WTC11 (cell line): Measurements from ENCODE around the gene MDH1. TPM values are rescaled to one million over a fixed set of nuclear protein-coding genes. Genes with fewer than 3 reads are reported as not detected.

Source experiments
- ATAC-seq: fragments of 200-7000 bp; cut with Tn5 transposase; 2 replicates; pipeline ENCODE4 v1.10.0; 2021; ENCODE audit warnings: mild to moderate bottlenecking, moderate library complexity
- CTCF ChIA-PET: fragments of 300-600 bp; sonication (Branson Sonifier 250); formaldehyde crosslinking; loops from one replicate; lab custom pipeline; 2021; ENCODE audit warnings: antibody characterized with exemption; lab: Charles Lee
- POLR2A ChIA-PET: fragments of 350-600 bp; sonication (Branson Sonifier 250); formaldehyde crosslinking; loops from one replicate; lab custom pipeline; 2021; ENCODE audit warnings: antibody characterized with exemption; lab: Charles Lee
- DNase-seq: peaks from one replicate; pipeline ENCODE4 v3.0.0; 2021; ENCODE audit warnings: low spot score
- H3K27ac Mint-ChIP-seq: 2 replicates; pipeline ENCODE4 v1.8.0; 2021; ENCODE audit warnings: mixed read lengths
- H3K27me3 Mint-ChIP-seq: 2 replicates; pipeline ENCODE4 v1.8.0; 2021; ENCODE audit warnings: low read depth, mild to moderate bottlenecking, moderate library complexity, mixed read lengths
- H3K36me3 Mint-ChIP-seq: 2 replicates; pipeline ENCODE4 v1.8.0; 2021; ENCODE audit warnings: mixed read lengths
- H3K4me1 Mint-ChIP-seq: 2 replicates; pipeline ENCODE4 v1.8.0; 2022; ENCODE audit warnings: mixed read lengths
- H3K4me3 Mint-ChIP-seq: 2 replicates; pipeline ENCODE4 v1.8.0; 2021; ENCODE audit warnings: mild to moderate bottlenecking, moderate library complexity, mixed read lengths
- H3K9me3 Mint-ChIP-seq: 2 replicates; pipeline ENCODE4 v1.8.0; 2021; ENCODE audit warnings: mixed read lengths
- ETV6 ChIP-seq: sonication (generic); formaldehyde crosslinking; IDR thresholded peaks from 2 replicates; pipeline ENCODE4 v1.8.1; 2022; ENCODE audit warnings: mild to moderate bottlenecking, missing genetic modification reagents
- FOXK1 ChIP-seq: sonication (generic); formaldehyde crosslinking; IDR thresholded peaks from 2 replicates; pipeline ENCODE4 v1.8.0; 2022; ENCODE audit warnings: mild to moderate bottlenecking, moderate library complexity, missing genetic modification reagents
- FOXP1 ChIP-seq: sonication (generic); formaldehyde crosslinking; IDR thresholded peaks from 2 replicates; pipeline ENCODE4 v1.8.0; 2022; ENCODE audit warnings: missing genetic modification reagents, mild to moderate bottlenecking, moderate library complexity, borderline replicate concordance
- GABPB1 ChIP-seq: sonication (generic); formaldehyde crosslinking; IDR thresholded peaks from 2 replicates; pipeline ENCODE4 v1.8.1; 2023; ENCODE audit warnings: mild to moderate bottlenecking, missing genetic modification reagents
- JAZF1 ChIP-seq: fragments of 250-450 bp; sonication (Bioruptor Pico); IDR thresholded peaks from 2 replicates; pipeline ENCODE4 v1.9.0; 2021; ENCODE audit warnings: moderate library complexity, mild to moderate bottlenecking, inconsistent platforms
- JUN ChIP-seq: sonication (generic); formaldehyde crosslinking; IDR thresholded peaks from 2 replicates; pipeline ENCODE4 v1.8.0; 2023; ENCODE audit warnings: mild to moderate bottlenecking, missing genetic modification reagents
- MYBL2 ChIP-seq: sonication (generic); formaldehyde crosslinking; IDR thresholded peaks from 2 replicates; pipeline ENCODE4 v1.8.1; 2023; ENCODE audit warnings: mild to moderate bottlenecking, moderate library complexity, missing genetic modification reagents
- NFYB ChIP-seq: sonication (generic); formaldehyde crosslinking; conservative IDR thresholded peaks from 2 replicates; pipeline ENCODE4 v1.8.0; 2022; ENCODE audit warnings: low read depth, missing genetic modification reagents
- NR1H2 ChIP-seq: sonication (generic); formaldehyde crosslinking; IDR thresholded peaks from 2 replicates; pipeline ENCODE4 v1.9.0; 2021; ENCODE audit warnings: mild to moderate bottlenecking, moderate library complexity, missing genetic modification reagents
- OVOL2 ChIP-seq: fragments of 250-450 bp; sonication (Bioruptor Pico); IDR thresholded peaks from 2 replicates; pipeline ENCODE4 v1.9.0; 2021; ENCODE audit warnings: mild to moderate bottlenecking, borderline replicate concordance
- RORB ChIP-seq: fragments of 250-450 bp; sonication (Bioruptor Pico); IDR thresholded peaks from 2 replicates; pipeline ENCODE4 v1.9.0; 2021; ENCODE audit warnings: mild to moderate bottlenecking
- SMAD4 ChIP-seq: sonication (generic); formaldehyde crosslinking; IDR thresholded peaks from 2 replicates; pipeline ENCODE4 v1.8.0; 2022; ENCODE audit warnings: mild to moderate bottlenecking, missing genetic modification reagents
- SOX15 ChIP-seq: fragments of 250-450 bp; sonication (Bioruptor Pico); IDR thresholded peaks from 2 replicates; pipeline ENCODE4 v1.9.0; 2021; ENCODE audit warnings: mild to moderate bottlenecking
- TEAD1 ChIP-seq: sonication (generic); formaldehyde crosslinking; IDR thresholded peaks from 2 replicates; pipeline ENCODE4 v1.8.0; 2022; ENCODE audit warnings: mild to moderate bottlenecking, missing genetic modification reagents
- TEAD4 ChIP-seq: sonication (generic); formaldehyde crosslinking; IDR thresholded peaks from 2 replicates; pipeline ENCODE4 v1.8.0; 2022; ENCODE audit warnings: mild to moderate bottlenecking, missing genetic modification reagents
- ZNF121 ChIP-seq: sonication (generic); formaldehyde crosslinking; IDR thresholded peaks from 2 replicates; pipeline ENCODE4 v1.8.0; 2023; ENCODE audit warnings: missing genetic modification reagents
- ZNF263 ChIP-seq: sonication (generic); formaldehyde crosslinking; IDR thresholded peaks from 2 replicates; pipeline ENCODE4 v1.8.1; 2022; ENCODE audit warnings: low read depth, mild to moderate bottlenecking, moderate library complexity, missing genetic modification reagents
- ZNF317 ChIP-seq: sonication (generic); formaldehyde crosslinking; IDR thresholded peaks from 2 replicates; pipeline ENCODE4 v1.8.1; 2023; ENCODE audit warnings: low read depth, mild to moderate bottlenecking, moderate library complexity, missing genetic modification reagents, borderline replicate concordance
- ZNF671 ChIP-seq: fragments of 250-450 bp; sonication (Bioruptor Pico); IDR thresholded peaks from 2 replicates; pipeline ENCODE4 v1.8.0; 2021; ENCODE audit warnings: mild to moderate bottlenecking
- total RNA-seq: library from RNA; stranded (reverse); gene quantifications from 3 replicates; pipeline ENCODE4 v1.2.3, GENCODE V29; 2021
- TF ChIP-seq, protein P1 (sequence below): sonication (generic); formaldehyde crosslinking; IDR thresholded peaks from 2 replicates; pipeline ENCODE4 v1.8.0; 2023; ENCODE audit warnings: missing genetic modification reagents, mild to moderate bottlenecking, borderline replicate concordance
- TF ChIP-seq, protein P2 (sequence below): fragments of 250-450 bp; sonication (Bioruptor Pico); IDR thresholded peaks from 2 replicates; pipeline ENCODE4 v1.9.0; 2021; ENCODE audit warnings: moderate library complexity, mild to moderate bottlenecking, inconsistent platforms, borderline replicate concordance
- TF ChIP-seq, protein P3 (sequence below): sonication (generic); formaldehyde crosslinking; IDR thresholded peaks from 2 replicates; pipeline ENCODE4 v1.8.1; 2023; ENCODE audit warnings: mild to moderate bottlenecking, missing genetic modification reagents
- TF ChIP-seq, protein P4 (sequence below): fragments of 250-450 bp; sonication (Bioruptor Pico); IDR thresholded peaks from 2 replicates; pipeline ENCODE4 v1.9.0; 2021; ENCODE audit warnings: mild to moderate bottlenecking, borderline replicate concordance
- TF ChIP-seq, protein P5 (sequence below): sonication (generic); formaldehyde crosslinking; IDR thresholded peaks from 2 replicates; pipeline ENCODE4 v1.8.0; 2022; ENCODE audit warnings: mild to moderate bottlenecking, missing genetic modification reagents

MDH1 gene
- total RNA-seq, 1 experiment from 2014 or later: 259 TPM

DNA sequence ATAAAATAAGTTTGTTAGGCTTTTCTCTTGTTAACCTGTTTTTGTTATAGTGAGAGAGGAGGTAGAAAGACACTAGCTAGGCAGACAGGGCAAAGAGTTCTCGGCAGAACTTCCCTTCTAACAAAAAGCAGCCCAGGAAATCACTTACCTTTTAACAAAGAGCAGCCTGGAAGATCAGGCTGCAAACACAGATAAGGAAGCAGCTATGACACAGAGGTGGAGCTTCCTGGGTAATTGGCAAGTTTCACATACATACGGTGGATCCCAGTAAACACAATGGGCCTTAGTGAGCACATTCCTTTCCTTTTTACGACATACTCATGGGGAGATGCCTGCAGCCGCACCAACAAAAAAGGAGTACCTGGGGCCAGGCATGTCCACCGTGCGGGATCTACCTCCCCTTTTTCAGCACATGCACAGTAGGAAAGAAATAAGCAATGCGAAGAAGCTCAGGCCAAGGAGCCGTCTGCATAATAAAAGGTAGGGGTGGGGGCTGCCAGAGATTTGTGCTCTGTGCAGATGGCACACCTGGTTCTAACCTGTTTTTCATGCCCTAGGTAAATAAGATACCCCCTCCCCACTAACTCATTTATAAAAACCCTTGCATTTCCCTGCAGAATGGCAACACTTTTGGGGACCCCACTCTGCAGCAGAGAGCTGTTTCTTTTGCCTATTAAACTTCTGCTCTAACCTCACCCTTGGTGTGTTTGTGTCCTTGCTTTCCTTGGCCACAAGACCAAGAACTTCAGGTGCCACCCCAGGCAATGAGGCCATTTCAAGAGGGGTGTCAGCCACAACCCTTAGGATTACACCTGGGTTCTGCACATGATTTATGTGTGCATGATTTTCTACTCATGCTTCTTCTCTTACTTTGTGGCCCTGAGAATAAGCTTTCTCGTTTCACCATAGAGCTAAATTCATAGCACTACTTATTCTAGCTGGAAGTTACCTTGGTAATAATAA, 26.5 kb downstream of the MDH1 start:
- ATAC-seq (peak; percentile 71), DNase-seq (peak; percentile 59)
- Mint-ChIP-seq H3K27ac (peak overlapping the region; percentile 99), H3K4me1 (peaks cover 79% of the 10 kb centered on the region), H3K4me3 (peak overlapping the region; percentile 49), H3K9me3 (peaks cover 22% of the 10 kb centered on the region), H3K27me3 (peaks cover 2% of the 10 kb centered on the region; the same call in 1 of the 2 replicates), H3K36me3 (peaks cover 27% of the 10 kb centered on the region)
- POLR2A ChIA-PET: interaction anchor here (0.5 to 1.8 kb wide), 5 partner anchors 26 to 446 kb away, joined by 3 to 9 read pairs (median 3); partner anchors contain the start of genes MDH1, UGP2 and WDPCP
- no peak for TF ChIP-seq OVOL2
- 0 out of 2 replicates have a peak, but pooled peaks have one; percentile 1 for TF ChIP-seq NFYB (CRISPR knock-in tag)
- TF ChIP-seq SOX15 (CRISPR knock-in tag): no peak
- TF ChIP-seq JUN (CRISPR knock-in tag): no peak
- no peak for TF ChIP-seq ZNF121 (CRISPR knock-in tag)
- TF ChIP-seq TEAD1 (CRISPR knock-in tag): peak; percentile 80; the same call in 1 of the 2 replicates
- TF ChIP-seq ZNF317 (CRISPR knock-in tag): no peak
- peak; percentile 73; the same call in 1 of the 2 replicates for TF ChIP-seq ETV6
- TF ChIP-seq FOXP1 (CRISPR knock-in tag): no peak
- no peak for TF ChIP-seq SMAD4
- TF ChIP-seq, protein P1, sequence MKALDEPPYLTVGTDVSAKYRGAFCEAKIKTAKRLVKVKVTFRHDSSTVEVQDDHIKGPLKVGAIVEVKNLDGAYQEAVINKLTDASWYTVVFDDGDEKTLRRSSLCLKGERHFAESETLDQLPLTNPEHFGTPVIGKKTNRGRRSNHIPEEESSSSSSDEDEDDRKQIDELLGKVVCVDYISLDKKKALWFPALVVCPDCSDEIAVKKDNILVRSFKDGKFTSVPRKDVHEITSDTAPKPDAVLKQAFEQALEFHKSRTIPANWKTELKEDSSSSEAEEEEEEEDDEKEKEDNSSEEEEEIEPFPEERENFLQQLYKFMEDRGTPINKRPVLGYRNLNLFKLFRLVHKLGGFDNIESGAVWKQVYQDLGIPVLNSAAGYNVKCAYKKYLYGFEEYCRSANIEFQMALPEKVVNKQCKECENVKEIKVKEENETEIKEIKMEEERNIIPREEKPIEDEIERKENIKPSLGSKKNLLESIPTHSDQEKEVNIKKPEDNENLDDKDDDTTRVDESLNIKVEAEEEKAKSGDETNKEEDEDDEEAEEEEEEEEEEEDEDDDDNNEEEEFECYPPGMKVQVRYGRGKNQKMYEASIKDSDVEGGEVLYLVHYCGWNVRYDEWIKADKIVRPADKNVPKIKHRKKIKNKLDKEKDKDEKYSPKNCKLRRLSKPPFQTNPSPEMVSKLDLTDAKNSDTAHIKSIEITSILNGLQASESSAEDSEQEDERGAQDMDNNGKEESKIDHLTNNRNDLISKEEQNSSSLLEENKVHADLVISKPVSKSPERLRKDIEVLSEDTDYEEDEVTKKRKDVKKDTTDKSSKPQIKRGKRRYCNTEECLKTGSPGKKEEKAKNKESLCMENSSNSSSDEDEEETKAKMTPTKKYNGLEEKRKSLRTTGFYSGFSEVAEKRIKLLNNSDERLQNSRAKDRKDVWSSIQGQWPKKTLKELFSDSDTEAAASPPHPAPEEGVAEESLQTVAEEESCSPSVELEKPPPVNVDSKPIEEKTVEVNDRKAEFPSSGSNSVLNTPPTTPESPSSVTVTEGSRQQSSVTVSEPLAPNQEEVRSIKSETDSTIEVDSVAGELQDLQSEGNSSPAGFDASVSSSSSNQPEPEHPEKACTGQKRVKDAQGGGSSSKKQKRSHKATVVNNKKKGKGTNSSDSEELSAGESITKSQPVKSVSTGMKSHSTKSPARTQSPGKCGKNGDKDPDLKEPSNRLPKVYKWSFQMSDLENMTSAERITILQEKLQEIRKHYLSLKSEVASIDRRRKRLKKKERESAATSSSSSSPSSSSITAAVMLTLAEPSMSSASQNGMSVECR (CRISPR knock-in tag): no peak
- TF ChIP-seq, protein P2, sequence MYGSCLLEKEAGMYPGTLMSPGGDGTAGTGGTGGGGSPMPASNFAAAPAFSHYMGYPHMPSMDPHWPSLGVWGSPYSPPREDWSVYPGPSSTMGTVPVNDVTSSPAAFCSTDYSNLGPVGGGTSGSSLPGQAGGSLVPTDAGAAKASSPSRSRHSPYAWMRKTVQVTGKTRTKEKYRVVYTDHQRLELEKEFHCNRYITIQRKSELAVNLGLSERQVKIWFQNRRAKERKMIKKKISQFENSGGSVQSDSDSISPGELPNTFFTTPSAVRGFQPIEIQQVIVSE (CRISPR knock-in tag): no peak
- TF ChIP-seq GABPB1 (CRISPR knock-in tag): no peak
- no peak for TF ChIP-seq ZNF263
- 0 out of 2 replicates have a peak, but pooled peaks have one; percentile 38 for TF ChIP-seq FOXK1 (CRISPR knock-in tag)
- 0 out of 2 replicates have a peak, but pooled peaks have one; percentile 19 for TF ChIP-seq TEAD4 (CRISPR knock-in tag)
- TF ChIP-seq, protein P3, sequence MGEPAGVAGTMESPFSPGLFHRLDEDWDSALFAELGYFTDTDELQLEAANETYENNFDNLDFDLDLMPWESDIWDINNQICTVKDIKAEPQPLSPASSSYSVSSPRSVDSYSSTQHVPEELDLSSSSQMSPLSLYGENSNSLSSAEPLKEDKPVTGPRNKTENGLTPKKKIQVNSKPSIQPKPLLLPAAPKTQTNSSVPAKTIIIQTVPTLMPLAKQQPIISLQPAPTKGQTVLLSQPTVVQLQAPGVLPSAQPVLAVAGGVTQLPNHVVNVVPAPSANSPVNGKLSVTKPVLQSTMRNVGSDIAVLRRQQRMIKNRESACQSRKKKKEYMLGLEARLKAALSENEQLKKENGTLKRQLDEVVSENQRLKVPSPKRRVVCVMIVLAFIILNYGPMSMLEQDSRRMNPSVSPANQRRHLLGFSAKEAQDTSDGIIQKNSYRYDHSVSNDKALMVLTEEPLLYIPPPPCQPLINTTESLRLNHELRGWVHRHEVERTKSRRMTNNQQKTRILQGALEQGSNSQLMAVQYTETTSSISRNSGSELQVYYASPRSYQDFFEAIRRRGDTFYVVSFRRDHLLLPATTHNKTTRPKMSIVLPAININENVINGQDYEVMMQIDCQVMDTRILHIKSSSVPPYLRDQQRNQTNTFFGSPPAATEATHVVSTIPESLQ: no peak
- TF ChIP-seq NR1H2 (CRISPR knock-in tag): no peak
- TF ChIP-seq ZNF671 (CRISPR knock-in tag): no peak
- no peak for TF ChIP-seq RORB (CRISPR knock-in tag)
- TF ChIP-seq, protein P4, sequence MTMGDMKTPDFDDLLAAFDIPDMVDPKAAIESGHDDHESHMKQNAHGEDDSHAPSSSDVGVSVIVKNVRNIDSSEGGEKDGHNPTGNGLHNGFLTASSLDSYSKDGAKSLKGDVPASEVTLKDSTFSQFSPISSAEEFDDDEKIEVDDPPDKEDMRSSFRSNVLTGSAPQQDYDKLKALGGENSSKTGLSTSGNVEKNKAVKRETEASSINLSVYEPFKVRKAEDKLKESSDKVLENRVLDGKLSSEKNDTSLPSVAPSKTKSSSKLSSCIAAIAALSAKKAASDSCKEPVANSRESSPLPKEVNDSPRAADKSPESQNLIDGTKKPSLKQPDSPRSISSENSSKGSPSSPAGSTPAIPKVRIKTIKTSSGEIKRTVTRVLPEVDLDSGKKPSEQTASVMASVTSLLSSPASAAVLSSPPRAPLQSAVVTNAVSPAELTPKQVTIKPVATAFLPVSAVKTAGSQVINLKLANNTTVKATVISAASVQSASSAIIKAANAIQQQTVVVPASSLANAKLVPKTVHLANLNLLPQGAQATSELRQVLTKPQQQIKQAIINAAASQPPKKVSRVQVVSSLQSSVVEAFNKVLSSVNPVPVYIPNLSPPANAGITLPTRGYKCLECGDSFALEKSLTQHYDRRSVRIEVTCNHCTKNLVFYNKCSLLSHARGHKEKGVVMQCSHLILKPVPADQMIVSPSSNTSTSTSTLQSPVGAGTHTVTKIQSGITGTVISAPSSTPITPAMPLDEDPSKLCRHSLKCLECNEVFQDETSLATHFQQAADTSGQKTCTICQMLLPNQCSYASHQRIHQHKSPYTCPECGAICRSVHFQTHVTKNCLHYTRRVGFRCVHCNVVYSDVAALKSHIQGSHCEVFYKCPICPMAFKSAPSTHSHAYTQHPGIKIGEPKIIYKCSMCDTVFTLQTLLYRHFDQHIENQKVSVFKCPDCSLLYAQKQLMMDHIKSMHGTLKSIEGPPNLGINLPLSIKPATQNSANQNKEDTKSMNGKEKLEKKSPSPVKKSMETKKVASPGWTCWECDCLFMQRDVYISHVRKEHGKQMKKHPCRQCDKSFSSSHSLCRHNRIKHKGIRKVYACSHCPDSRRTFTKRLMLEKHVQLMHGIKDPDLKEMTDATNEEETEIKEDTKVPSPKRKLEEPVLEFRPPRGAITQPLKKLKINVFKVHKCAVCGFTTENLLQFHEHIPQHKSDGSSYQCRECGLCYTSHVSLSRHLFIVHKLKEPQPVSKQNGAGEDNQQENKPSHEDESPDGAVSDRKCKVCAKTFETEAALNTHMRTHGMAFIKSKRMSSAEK (CRISPR knock-in tag): no peak
- no peak for TF ChIP-seq JAZF1 (CRISPR knock-in tag)
- TF ChIP-seq, protein P5, sequence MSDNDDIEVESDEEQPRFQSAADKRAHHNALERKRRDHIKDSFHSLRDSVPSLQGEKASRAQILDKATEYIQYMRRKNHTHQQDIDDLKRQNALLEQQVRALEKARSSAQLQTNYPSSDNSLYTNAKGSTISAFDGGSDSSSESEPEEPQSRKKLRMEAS: peak; percentile 49; the same call in 1 of the 2 replicates
- TF ChIP-seq MYBL2: peak; percentile 35; the same call in 1 of the 2 replicates
- CTCF ChIA-PET: interaction anchor here (0.9 to 1.5 kb wide), 3 partner anchors 22 to 83 kb away, joined by 3 to 6 read pairs (median 4); no protein-coding TSS in a partner anchor
